Lower leg skin (tissue), 3 donors: ENCODE measurements around the gene ELN.

Experiments used
- POLR2A ChIP-seq, 2 donors: fragments of 450-650 bp; IDR thresholded peaks; one replicate each; pipeline ENCODE4 v1.6.1; 2016 to 2017; ENCODE audit warnings: antibody characterized with exemption in 2 of 2, mild to moderate bottlenecking in 1 of 2, moderate library complexity in 1 of 2
- TF ChIP-seq, protein P1 (sequence below), 3 donors: fragments of 450-650 bp; IDR thresholded peaks; one replicate each; pipeline ENCODE4 v1.5.1; 2016; ENCODE audit warnings: antibody characterized with exemption in 3 of 3, mild to moderate bottlenecking in 3 of 3, moderate library complexity in 2 of 3

- TF ChIP-seq, protein P1, sequence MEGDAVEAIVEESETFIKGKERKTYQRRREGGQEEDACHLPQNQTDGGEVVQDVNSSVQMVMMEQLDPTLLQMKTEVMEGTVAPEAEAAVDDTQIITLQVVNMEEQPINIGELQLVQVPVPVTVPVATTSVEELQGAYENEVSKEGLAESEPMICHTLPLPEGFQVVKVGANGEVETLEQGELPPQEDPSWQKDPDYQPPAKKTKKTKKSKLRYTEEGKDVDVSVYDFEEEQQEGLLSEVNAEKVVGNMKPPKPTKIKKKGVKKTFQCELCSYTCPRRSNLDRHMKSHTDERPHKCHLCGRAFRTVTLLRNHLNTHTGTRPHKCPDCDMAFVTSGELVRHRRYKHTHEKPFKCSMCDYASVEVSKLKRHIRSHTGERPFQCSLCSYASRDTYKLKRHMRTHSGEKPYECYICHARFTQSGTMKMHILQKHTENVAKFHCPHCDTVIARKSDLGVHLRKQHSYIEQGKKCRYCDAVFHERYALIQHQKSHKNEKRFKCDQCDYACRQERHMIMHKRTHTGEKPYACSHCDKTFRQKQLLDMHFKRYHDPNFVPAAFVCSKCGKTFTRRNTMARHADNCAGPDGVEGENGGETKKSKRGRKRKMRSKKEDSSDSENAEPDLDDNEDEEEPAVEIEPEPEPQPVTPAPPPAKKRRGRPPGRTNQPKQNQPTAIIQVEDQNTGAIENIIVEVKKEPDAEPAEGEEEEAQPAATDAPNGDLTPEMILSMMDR (IDR thresholded peaks at IDR 0.05), result no peak
- TF ChIP-seq POLR2A (IDR thresholded peaks at IDR 0.05), result no peak
Measured at GRCh38 chr7:73992101-73992562, 35.8 kb upstream of the ELN start.
